Astrocyte of the spinal cord (primary cell): ENCODE data around the gene RCSD1.

ENCODE experiments used
- DNase-seq: peaks from one replicate; pipeline ENCODE4 v3.0.0; 2011; ENCODE audit warnings: low read depth, low spot score
- H3K4me3 ChIP-seq: 2 replicates; pipeline ENCODE4 v1.5.1; 2011; ENCODE audit warnings: low read depth, mild to moderate bottlenecking, low read length, moderate library complexity
- CTCF ChIP-seq: IDR thresholded peaks from 2 replicates; pipeline ENCODE4 v1.5.1; 2012; ENCODE audit warnings: low read depth, mild to moderate bottlenecking, low read length, inconsistent platforms
- in situ Hi-C: cut with HindIII; loops from 2 replicates; pipeline ENCODE4 v1.10.0; 2017; ENCODE audit warnings: low sequenced_read_pairs

RCSD1 gene

GRCh38 chr1:167670563-167670962 lies 40.5 kb downstream of the RCSD1 start:
- DNase-seq = no peak
- in situ Hi-C loops = no loop called here
- TF ChIP-seq CTCF = no peak
- no peak overlapping the region for H3K4me3 ChIP-seq

DNA sequence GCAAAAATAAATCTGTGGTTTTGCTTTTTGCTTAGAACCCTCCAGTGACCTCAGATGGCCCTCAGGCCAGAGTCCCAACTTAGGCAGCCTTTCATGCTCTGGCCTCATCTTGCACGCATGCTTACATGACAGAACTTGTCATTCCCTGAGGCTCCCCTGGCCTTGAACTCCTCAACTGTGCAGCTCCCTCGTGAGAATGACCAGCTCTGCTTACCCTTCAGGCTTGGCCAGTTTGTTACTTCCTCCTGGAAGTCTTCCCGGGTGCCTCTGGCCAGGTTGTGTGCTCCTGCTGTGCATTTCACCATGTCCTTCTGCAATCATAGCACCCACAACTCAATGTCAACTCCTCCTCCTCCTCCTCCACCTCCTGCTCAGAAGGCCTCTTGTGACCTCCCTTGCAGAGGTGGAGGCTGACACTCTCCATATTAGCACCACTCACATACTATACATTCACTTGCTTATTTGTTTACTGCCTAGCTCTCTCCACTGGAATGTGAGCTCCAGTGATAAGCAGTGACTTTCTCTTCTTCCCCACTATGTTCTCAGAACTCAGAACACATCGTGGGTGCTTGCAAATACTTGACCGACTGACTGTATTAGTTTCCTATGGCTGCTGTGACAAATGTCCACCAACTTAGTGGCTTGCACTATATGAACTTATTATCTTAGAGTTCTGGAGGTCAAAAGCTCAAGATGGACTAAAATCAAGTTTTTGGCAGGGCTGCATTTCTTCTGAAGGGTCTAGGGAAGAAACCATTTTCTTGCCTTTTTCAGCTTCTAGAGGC lies 41.9 kb downstream of the RCSD1 start:
- no peak for TF ChIP-seq CTCF
- in situ Hi-C loops = no loop called here
- DNase-seq = no peak
- no peak overlapping the region for H3K4me3 ChIP-seq

DNA sequence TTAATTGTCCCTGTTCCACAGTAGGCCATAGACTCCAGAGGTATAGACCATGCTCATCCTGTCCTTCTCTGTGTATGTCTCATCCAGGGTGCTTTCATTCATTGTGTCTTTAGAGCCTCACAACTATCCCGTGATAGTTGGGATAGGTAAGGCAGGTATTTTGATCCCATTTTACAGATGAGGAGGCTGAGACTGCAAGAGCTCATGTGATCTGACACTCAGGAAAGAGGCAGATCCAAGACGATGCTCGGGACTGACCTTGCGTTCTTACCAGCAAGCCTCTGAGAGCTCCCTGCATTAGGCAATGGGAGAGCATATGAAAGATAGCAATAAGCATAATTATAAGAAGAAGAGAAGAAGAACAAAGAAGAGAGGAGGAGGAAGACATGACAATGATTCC lies 42.8 kb downstream of the RCSD1 start:
- H3K4me3 ChIP-seq = no peak overlapping the region
- no peak for DNase-seq
- in situ Hi-C loops = no loop called here
- TF ChIP-seq CTCF = no peak

- H3K4me3 ChIP-seq = no peak overlapping the region
- no peak for DNase-seq
- in situ Hi-C loops = no loop called here
- TF ChIP-seq CTCF = no peak
Measured at GRCh38 chr1:167673265-167673664, 43.2 kb downstream of the RCSD1 start.

DNA sequence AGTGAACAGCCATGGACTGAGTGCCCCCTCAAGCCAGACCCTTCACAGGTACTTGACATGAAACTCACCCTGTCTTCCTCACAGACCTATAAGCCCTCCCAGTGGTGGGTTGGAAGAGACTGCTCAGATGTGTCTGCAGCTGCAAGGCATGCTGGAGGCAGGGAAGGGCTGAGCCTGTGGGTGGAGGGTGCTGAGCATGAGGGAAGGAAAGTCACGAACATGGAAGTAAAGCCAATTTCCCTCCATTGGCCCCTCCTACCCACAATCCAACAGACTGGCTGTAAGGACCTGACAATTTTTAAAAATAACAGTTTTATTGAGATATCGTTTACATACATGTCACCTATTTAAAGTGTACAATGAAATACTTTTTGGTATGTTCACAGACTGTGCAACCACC lies 44.1 kb downstream of the RCSD1 start:
- in situ Hi-C loops = no loop called here
- no peak overlapping the region for H3K4me3 ChIP-seq
- TF ChIP-seq CTCF = no peak
- no peak for DNase-seq

DNA sequence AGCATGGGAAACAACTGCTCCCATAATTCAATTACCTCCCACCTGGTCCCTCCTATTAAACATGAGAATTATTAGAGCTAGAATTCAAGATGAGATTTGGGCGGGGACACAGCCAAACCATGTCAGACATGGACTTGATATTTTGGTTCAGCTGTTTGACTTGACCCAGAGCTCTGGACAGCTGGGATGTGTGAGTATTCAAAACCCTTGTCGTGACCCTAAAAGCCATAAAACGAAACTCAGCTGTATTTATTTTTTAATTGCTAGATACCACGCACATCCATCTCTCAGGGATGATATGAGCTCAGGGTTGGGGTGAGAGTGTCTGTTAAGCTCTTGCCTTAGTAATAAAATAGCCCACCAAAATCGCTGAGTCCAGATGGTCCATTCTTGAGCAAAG lies 45.4 kb downstream of the RCSD1 start:
- no peak overlapping the region for H3K4me3 ChIP-seq
- in situ Hi-C loops = no loop called here
- DNase-seq = no peak
- TF ChIP-seq CTCF = no peak
